NCI-H1436 (cell line): ENCODE data around the gene IL17RC.
"Not testable (repeated sequence)": the region's sequence is repeated elsewhere in the genome, so short reads cannot be mapped to it uniquely, and the experiment has no call there.

Experiments
- DNase-seq: peaks from one replicate; lab custom pipeline; 2025; lab: John Stamatoyannopoulos, UW

IL17RC gene, protein sequence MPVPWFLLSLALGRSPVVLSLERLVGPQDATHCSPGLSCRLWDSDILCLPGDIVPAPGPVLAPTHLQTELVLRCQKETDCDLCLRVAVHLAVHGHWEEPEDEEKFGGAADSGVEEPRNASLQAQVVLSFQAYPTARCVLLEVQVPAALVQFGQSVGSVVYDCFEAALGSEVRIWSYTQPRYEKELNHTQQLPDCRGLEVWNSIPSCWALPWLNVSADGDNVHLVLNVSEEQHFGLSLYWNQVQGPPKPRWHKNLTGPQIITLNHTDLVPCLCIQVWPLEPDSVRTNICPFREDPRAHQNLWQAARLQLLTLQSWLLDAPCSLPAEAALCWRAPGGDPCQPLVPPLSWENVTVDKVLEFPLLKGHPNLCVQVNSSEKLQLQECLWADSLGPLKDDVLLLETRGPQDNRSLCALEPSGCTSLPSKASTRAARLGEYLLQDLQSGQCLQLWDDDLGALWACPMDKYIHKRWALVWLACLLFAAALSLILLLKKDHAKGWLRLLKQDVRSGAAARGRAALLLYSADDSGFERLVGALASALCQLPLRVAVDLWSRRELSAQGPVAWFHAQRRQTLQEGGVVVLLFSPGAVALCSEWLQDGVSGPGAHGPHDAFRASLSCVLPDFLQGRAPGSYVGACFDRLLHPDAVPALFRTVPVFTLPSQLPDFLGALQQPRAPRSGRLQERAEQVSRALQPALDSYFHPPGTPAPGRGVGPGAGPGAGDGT

DNA sequence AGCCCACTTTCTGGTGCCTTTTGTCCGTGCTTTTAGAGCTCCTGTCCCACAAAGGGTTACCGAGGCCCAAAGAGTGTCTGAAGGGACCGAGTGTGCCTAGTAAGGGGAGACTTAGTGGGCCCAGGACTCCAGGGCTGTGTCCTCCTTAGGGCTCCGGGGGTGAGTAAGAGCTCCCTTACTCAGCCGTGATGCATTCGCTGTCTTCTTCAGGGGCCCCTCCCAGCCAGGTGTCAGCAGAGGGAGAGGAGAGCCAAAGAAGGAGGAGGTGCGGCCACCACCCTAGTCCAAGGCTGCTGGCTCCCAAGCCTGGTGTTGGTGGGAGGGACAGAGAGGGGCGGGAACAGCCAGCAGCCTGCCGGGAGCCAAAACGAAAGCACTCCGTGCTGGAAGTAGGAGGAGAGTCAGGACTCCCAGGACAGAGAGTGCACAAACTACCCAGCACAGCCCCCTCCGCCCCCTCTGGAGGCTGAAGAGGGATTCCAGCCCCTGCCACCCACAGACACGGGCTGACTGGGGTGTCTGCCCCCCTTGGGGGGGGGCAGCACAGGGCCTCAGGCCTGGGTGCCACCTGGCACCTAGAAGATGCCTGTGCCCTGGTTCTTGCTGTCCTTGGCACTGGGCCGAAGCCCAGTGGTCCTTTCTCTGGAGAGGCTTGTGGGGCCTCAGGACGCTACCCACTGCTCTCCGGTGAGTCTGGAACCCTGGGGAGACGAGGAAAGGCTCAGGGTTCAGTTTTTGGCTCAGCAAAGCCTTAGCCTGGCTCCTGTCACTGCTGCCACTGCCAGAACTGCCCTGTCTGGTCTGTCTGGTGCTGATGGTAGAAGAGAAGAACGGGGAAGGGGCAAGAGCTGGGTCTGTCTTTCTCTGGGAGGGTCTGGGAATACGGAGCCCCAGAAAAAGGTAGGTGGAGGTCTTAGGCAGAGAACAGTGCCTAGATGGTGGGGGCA is at the start of gene IL17RC:
Gene IL17RC, plus strand, starts transcription at position 365 of the 947 bp plus-strand sequence. Its CDS starts 218 bp downstream, at position 583.
- peak; percentile 36 for DNase-seq

GRCh38 chr3:9867106-9867505 is 49.8 kb upstream of the IL17RC start:
- DNase-seq: no peak

GRCh38 chr3:9869955-9870354 is 46.9 kb upstream of the IL17RC start:
- no peak for DNase-seq

- DNase-seq: no peak
Observed at GRCh38 chr3:9870978-9871377, 45.9 kb upstream of the IL17RC start.

DNA sequence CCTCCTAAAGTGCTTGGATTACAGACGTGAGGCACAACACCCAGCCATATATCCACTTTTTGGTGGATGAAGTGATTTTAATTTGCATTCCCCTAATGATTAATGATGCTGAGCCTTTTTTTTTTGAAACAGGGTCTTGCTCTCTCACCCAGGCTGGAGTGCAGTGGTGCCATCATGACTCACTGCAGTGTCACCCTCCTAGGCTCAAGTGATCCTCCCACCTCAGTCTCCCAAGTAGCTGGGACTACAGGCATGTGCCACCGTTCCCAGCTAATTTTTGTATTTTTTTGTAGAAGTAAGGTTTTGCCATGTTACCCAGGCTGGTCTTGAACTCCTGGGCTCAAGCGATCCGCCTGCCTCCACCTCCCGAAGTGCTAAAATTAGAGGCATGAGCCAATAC is 44.8 kb upstream of the IL17RC start:
- DNase-seq: not testable (repeated sequence)

GRCh38 chr3:9875448-9875847 is 41.5 kb upstream of the IL17RC start:
- DNase-seq: no peak

GRCh38 chr3:9876255-9876654 is 40.6 kb upstream of the IL17RC start:
- DNase-seq: not testable (repeated sequence)

GRCh38 chr3:9876991-9877390 is 39.9 kb upstream of the IL17RC start:
- no peak for DNase-seq

DNA sequence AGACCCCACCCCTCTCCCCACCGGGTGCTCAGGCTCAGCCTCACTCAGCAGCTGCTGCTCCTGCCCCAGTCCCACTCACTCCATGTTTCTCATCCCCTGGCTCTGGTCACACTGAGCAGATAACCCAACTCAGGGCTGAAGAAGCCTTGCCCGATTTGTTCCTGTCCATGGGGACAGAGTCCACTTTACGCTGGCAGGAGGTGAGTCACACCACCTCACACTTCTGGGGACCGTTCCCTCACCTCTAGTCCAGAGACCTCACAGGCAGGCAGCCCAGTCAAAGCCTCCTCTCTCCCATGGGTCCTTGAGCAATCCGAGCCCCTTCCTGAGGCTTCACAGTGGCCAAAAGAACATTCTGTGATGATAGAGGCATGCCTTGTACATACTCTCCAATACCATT is 38.2 kb upstream of the IL17RC start:
- DNase-seq: no peak

GRCh38 chr3:9879830-9880549 is 36.9 kb upstream of the IL17RC start, which contains the start of gene CIDEC:
Gene CIDEC, minus strand, starts transcription at chr3:9880253. Its CDS starts 1,767 bp downstream, at chr3:9878486.
- DNase-seq: no peak

- DNase-seq: no peak
Observed at GRCh38 chr3:9881441-9881840, 35.5 kb upstream of the IL17RC start.

- DNase-seq: no peak
Observed at GRCh38 chr3:9883706-9884554, 33.0 kb upstream of the IL17RC start.

- no peak for DNase-seq
Observed at GRCh38 chr3:9884555-9885165, 32.2 kb upstream of the IL17RC start.

DNA sequence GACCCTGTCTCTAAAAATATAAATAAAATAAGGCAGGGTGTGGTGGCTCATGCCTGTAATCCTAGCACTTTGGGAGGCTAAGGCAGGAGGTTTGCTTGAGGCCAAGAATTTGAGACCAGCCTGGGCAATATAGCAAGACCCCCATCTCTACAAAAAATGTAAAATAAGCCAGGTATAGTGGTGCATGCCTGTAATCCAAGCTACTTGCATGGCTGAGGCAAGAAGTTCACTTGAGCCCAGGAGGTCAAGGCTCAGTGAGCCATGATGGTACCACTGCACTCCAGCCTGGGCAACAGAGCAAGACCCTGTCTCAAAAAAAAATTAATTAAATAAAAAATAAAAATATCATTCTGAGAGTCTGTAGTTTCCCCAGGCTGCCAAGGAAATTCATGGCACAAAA is 30.6 kb upstream of the IL17RC start:
- no peak for DNase-seq

DNA sequence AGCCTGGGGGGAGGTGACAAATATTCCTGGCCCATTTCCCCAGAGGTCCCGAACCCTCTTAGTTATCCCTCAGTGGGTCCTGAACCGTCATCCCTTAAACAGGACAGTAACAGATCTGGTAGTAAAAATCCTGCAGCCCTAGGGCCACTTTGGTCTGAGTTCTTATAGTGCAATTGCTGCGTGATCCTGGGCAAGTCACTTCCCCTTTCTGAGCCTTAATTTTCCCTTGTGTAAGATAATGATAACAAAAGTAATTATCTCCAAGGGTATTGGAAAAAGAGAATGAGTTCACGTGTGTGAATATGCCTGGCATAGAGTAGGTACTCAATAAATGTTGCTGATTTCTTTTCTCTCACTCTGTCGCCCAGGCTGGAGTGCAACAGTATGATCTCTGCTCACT is 29.4 kb upstream of the IL17RC start:
- no peak for DNase-seq

DNA sequence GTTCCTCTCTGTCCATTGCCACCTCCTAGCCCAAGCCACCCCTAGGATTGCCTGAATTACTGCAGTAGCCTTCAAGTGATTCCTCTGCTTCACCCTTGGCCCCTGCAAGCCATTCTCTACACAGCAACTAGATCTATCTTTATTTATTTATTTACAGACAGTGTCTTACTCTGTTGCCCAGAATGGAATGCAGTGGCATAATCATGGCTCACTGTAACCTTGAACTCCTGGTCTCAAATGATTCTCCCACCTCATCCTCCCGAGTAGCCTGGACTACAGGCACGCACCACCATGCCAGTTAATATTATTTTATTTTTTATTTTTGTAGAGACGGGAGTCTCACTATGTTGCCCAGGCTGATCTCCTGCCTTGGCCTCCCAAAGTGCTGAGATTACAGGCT is 28.4 kb upstream of the IL17RC start:
- no peak for DNase-seq

GRCh38 chr3:9889405-9889804 is 27.5 kb upstream of the IL17RC start:
- DNase-seq: no peak

GRCh38 chr3:9890249-9891071 is 26.4 kb upstream of the IL17RC start, which contains the start of gene JAGN1:
Gene JAGN1, plus strand, starts transcription at chr3:9890610. Its CDS starts 113 bp downstream, at chr3:9890723.
- DNase-seq: peak; percentile 68

DNA sequence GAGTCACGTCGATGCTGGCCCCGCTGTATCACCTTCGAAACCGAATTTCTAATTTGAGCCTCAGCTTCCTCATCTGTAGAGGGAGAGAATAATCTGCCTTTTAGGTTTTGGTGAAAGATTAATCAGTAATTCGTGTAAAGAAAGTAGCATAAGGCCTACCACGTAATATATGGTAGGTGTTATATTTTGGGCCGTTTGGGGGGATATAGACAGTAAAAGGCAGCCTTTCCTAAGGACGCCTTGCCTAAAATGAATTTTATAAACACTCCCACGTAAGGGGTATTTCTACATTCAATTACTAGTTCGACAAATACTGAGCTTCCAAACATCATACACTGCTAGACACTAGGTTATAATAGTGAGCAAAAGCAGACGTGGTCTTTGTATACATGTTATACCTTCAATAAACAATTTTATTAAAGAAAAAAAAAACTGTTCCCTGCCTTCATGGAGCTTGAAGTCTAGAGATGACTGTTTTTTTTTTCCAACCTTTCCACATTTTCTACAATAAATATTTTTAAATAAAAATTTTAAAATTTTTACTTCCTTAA is 25.8 kb upstream of the IL17RC start:
- DNase-seq: no peak
